SU-DHL-6 (cell line): ENCODE results near the gene WIZ.

Experiments used
- H2AFZ ChIP-seq: fragments of 200-600 bp; sonication (generic); 2 replicates; pipeline ENCODE4 v1.6.1; 2014; ENCODE audit warnings: low read depth, mild to moderate bottlenecking, moderate library complexity, mixed read lengths, antibody characterized with exemption, low read length; ENCODE audit not compliant: severe bottlenecking
- H3F3A ChIP-seq: fragments of 200-600 bp; shearing (Covaris generic); 2 replicates; pipeline ENCODE4 v1.6.0; 2016; ENCODE audit warnings: antibody characterized with exemption, mild to moderate bottlenecking; ENCODE audit not compliant: insufficient read depth
- H3K27ac ChIP-seq: fragments of 200-600 bp; sonication (generic); 2 replicates; pipeline ENCODE4 v1.5.1; 2016; ENCODE audit warnings: low read depth, mild to moderate bottlenecking, low read length, moderate library complexity, mixed read lengths
- H3K27me3 ChIP-seq: fragments of 200-600 bp; sonication (generic), shearing (Covaris generic); 2 replicates; pipeline ENCODE4 v1.6.0; 2014; ENCODE audit warnings: mild to moderate bottlenecking, low read length
- H3K36me3 ChIP-seq: fragments of 200-600 bp; sonication (generic); 2 replicates; pipeline ENCODE4 v1.6.1; 2014; ENCODE audit warnings: mild to moderate bottlenecking, low read length, mixed read lengths
- H3K4me2 ChIP-seq: fragments of 300-600, 200-600 bp; shearing (Covaris generic), sonication (generic); 2 replicates; pipeline ENCODE4 v1.6.0; 2014; ENCODE audit warnings: low read length, low read depth, mild to moderate bottlenecking; ENCODE audit not compliant: poor library complexity, severe bottlenecking
- H3K4me3 ChIP-seq: fragments of 200-600 bp; sonication (generic); 2 replicates; pipeline ENCODE4 v1.5.1; 2014; ENCODE audit warnings: antibody characterized with exemption, low read length, mild to moderate bottlenecking, mixed read lengths; ENCODE audit not compliant: insufficient read depth, poor library complexity, severe bottlenecking
- H3K79me2 ChIP-seq: fragments of 200-600 bp; sonication (generic); 2 replicates; pipeline ENCODE4 v1.6.1; 2014; ENCODE audit warnings: mild to moderate bottlenecking, low read length, moderate library complexity; ENCODE audit not compliant: insufficient read depth
- H3K9ac ChIP-seq: fragments of 200-600 bp; sonication (generic); 2 replicates; pipeline ENCODE4 v1.7.0; 2014; ENCODE audit warnings: mild to moderate bottlenecking, low read length
- H3K9me2 ChIP-seq: fragments of 200-600 bp; sonication (generic); replicated peaks from 2 replicates; pipeline ENCODE4 v1.6.1; 2014; ENCODE audit warnings: low read length; ENCODE audit not compliant: insufficient read depth
- H3K9me3 ChIP-seq: fragments of 200-600 bp; sonication (generic); 2 replicates; pipeline ENCODE4 v1.6.1; 2014; ENCODE audit warnings: low read length, mixed read lengths; ENCODE audit not compliant: insufficient read depth
- H4K20me1 ChIP-seq: fragments of 200-600 bp; sonication (generic); 2 replicates; pipeline ENCODE4 v1.6.1; 2014; ENCODE audit warnings: low read depth, mild to moderate bottlenecking, antibody characterized with exemption, low read length, moderate library complexity, mixed read lengths
- EZH2phosphoT487 ChIP-seq: fragments of 200-600 bp; sonication (generic), shearing (Covaris generic); conservative IDR thresholded peaks from 2 replicates; pipeline ENCODE4 v1.6.1; 2018; ENCODE audit warnings: mild to moderate bottlenecking, antibody characterized with exemption, low read length, moderate library complexity, mixed read lengths
- TF ChIP-seq, protein P1 (sequence below): fragments of 200-600 bp; sonication (generic); IDR thresholded peaks from one replicate; pipeline ENCODE4 v1.5.1; 2017; ENCODE audit warnings: antibody characterized with exemption, mild to moderate bottlenecking, low read length, moderate library complexity; ENCODE audit not compliant: insufficient read depth, poor library complexity, severe bottlenecking

WIZ gene

DNA sequence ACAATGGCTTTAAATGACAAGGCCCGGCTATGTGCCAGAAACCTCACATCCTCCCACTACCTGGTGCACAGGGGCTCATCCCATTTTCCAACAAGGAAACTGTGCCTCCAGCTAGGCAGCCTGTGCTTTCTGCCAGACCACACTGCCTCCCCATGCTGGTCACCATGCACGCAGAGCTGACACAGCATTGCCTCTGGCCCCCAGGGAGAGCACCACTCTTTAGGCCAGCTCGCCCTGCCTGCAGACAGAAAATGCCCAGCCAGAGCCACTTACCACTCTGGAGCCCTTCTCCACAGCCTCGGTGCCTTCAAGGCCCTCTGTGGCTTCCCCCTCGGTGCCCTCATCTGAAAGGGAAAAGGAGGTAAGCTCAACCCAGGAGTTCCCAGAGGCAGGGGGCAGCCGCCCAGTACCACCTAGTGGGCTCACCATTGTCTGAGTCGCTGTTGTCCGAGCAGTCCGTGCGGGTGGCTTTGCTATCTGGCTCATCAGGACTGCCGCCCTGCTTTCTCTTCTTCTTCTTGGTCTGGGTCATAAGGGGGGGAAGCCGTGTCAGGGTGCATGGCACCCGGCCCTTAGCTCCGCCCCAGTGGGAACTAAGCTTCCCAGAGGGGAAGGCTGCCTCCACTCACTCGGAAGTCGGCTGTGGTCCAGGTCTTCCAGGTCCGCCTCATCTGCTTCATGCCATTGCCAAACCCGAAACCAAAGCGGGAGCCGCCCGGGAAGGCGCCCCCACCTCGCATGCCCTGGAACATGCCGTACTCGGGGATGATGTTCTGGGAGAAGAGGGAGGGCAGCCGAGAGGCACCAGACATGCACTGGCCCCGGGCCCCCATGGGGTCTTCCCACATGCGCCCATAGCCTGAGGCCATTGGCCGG, 49.0 kb downstream of the WIZ start:
- no peak for TF ChIP-seq EZH2phosphoT487
- TF ChIP-seq, protein P1, sequence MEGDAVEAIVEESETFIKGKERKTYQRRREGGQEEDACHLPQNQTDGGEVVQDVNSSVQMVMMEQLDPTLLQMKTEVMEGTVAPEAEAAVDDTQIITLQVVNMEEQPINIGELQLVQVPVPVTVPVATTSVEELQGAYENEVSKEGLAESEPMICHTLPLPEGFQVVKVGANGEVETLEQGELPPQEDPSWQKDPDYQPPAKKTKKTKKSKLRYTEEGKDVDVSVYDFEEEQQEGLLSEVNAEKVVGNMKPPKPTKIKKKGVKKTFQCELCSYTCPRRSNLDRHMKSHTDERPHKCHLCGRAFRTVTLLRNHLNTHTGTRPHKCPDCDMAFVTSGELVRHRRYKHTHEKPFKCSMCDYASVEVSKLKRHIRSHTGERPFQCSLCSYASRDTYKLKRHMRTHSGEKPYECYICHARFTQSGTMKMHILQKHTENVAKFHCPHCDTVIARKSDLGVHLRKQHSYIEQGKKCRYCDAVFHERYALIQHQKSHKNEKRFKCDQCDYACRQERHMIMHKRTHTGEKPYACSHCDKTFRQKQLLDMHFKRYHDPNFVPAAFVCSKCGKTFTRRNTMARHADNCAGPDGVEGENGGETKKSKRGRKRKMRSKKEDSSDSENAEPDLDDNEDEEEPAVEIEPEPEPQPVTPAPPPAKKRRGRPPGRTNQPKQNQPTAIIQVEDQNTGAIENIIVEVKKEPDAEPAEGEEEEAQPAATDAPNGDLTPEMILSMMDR, result no peak
- Histone ChIP-seq H3K36me3 (peaks cover 5% of the 10 kb centered on the region; the same call in 1 of the 2 replicates), H3K9me2 (no peaks in the 10 kb centered on the region), H3K27ac (no peak overlapping the region), H3K9me3 (no peaks in the 10 kb centered on the region), H3K4me3 (no peak overlapping the region), H3K9ac (no peak overlapping the region), H3F3A (no peaks in the 10 kb centered on the region), H3K27me3 (no peaks in the 10 kb centered on the region), H2AFZ (no peak overlapping the region), H4K20me1 (peaks cover 12% of the 10 kb centered on the region; the same call in 1 of the 2 replicates), H3K79me2 (peaks cover 42% of the 10 kb centered on the region), H3K4me2 (no peak overlapping the region)

DNA sequence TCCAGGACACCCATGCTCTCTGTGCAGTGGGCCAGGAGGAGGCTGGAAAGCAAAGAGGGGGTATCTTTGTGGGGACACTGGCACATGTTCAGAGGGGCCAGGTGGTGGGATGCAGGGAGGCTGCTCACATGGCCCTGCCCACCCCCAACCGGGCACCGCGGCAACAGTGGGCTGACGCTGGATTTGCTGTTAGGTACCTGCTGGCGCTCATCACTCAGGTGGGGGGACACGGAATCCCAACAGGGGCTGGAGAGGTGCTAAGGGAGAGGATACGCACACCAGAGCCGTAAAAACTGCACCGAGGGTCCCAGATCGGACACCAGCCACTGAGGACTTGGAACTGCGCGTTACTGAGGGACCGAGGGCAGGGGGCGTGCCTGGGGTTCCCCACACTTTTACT, 50.1 kb downstream of the WIZ start:
- Histone ChIP-seq H2AFZ (no peak overlapping the region), H4K20me1 (peaks cover 8% of the 10 kb centered on the region; the same call in 1 of the 2 replicates), H3K4me2 (no peak overlapping the region), H3K36me3 (peaks cover 5% of the 10 kb centered on the region; the same call in 1 of the 2 replicates), H3K79me2 (peaks cover 31% of the 10 kb centered on the region), H3K27me3 (no peaks in the 10 kb centered on the region), H3K4me3 (no peak overlapping the region), H3K27ac (no peak overlapping the region), H3K9me2 (no peaks in the 10 kb centered on the region), H3F3A (no peaks in the 10 kb centered on the region), H3K9me3 (no peaks in the 10 kb centered on the region), H3K9ac (no peak overlapping the region)
- TF ChIP-seq, protein P1, result no peak
- TF ChIP-seq EZH2phosphoT487, result no peak

DNA sequence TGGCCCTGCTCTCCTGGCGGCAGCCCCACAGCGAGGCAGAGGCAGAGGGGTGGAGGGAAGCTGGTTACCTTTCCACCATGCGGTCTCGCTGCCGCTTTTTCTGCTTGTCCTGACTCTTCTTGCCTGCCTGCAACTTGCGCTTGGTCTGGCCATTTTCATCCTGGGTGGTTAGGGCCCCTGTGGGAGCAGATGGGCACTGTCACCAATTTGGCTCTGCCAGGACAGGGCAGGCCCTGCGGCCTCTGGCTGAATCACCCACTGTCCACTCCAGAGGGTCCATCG, 50.6 kb downstream of the WIZ start:
- H3K27ac ChIP-seq, result no peak overlapping the region
- H3K4me2 ChIP-seq, result no peak overlapping the region
- no peaks in the 10 kb centered on the region for H3K9me2 ChIP-seq
- H2AFZ ChIP-seq, result no peak overlapping the region
- H3K9me3 ChIP-seq, result no peaks in the 10 kb centered on the region
- peaks cover 31% of the 10 kb centered on the region for H3K79me2 ChIP-seq
- no peaks in the 10 kb centered on the region for H3F3A ChIP-seq
- peaks cover 5% of the 10 kb centered on the region; the same call in 1 of the 2 replicates for H3K36me3 ChIP-seq
- H4K20me1 ChIP-seq, result peaks cover 5% of the 10 kb centered on the region; the same call in 1 of the 2 replicates
- H3K27me3 ChIP-seq, result no peaks in the 10 kb centered on the region
- H3K4me3 ChIP-seq, result no peak overlapping the region
- no peak overlapping the region for H3K9ac ChIP-seq
- TF ChIP-seq EZH2phosphoT487, result no peak
- TF ChIP-seq, protein P1, result no peak
